ENCODE data around the gene GORASP2. TPM values are rescaled to one million over a fixed set of nuclear protein-coding genes. Genes with fewer than 3 reads are reported as not detected.

Gene GORASP2
- total RNA-seq, 1 donor from 2014 or later, result 78.1 TPM

- Histone ChIP-seq H3K27me3 (ENCODE audit: control insufficient read depth, insufficient read depth, low read length) (no peaks in the 10 kb centered on the region), H3K4me3 (ENCODE audit: low read depth, low read length) (no peak overlapping the region), H3K36me3 (ENCODE audit: control insufficient read depth, insufficient read depth, low read length) (no peaks in the 10 kb centered on the region)
- no peak for DNase-seq (ENCODE audit: low read depth)
- TF ChIP-seq CTCF (IDR thresholded peaks at IDR 0.05; ENCODE audit: insufficient read depth, low read length, poor library complexity, severe bottlenecking), result no peak
Observed at GRCh38 chr2:170985407-170985806, 56.4 kb downstream of the GORASP2 start.

- TF ChIP-seq CTCF (IDR thresholded peaks at IDR 0.05; ENCODE audit: insufficient read depth, low read length, poor library complexity, severe bottlenecking), result no peak
- Histone ChIP-seq H3K36me3 (ENCODE audit: control insufficient read depth, insufficient read depth, low read length) (no peaks in the 10 kb centered on the region), H3K27me3 (ENCODE audit: control insufficient read depth, insufficient read depth, low read length) (no peaks in the 10 kb centered on the region), H3K4me3 (ENCODE audit: low read depth, low read length) (no peak overlapping the region)
- no peak for DNase-seq (ENCODE audit: low read depth)
Observed at GRCh38 chr2:170986566-170987258, 57.7 kb downstream of the GORASP2 start.

- peak; percentile 4 for TF ChIP-seq CTCF (IDR thresholded peaks at IDR 0.05; ENCODE audit: insufficient read depth, low read length, poor library complexity, severe bottlenecking)
- DNase-seq (ENCODE audit: low read depth), result no peak
- Histone ChIP-seq H3K4me3 (ENCODE audit: low read depth, low read length) (no peak overlapping the region), H3K27me3 (ENCODE audit: control insufficient read depth, insufficient read depth, low read length) (no peaks in the 10 kb centered on the region), H3K36me3 (ENCODE audit: control insufficient read depth, insufficient read depth, low read length) (no peaks in the 10 kb centered on the region)
Observed at GRCh38 chr2:170991398-170992182, 62.5 kb downstream of the GORASP2 start.

- TF ChIP-seq CTCF (IDR thresholded peaks at IDR 0.05; ENCODE audit: insufficient read depth, low read length, poor library complexity, severe bottlenecking), result no peak
- no peak for DNase-seq (ENCODE audit: low read depth)
- Histone ChIP-seq H3K4me3 (ENCODE audit: low read depth, low read length) (no peak overlapping the region), H3K27me3 (ENCODE audit: control insufficient read depth, insufficient read depth, low read length) (no peaks in the 10 kb centered on the region), H3K36me3 (ENCODE audit: control insufficient read depth, insufficient read depth, low read length) (no peaks in the 10 kb centered on the region)
Observed at GRCh38 chr2:170996316-170996715, 67.3 kb downstream of the GORASP2 start.

- TF ChIP-seq CTCF (IDR thresholded peaks at IDR 0.05; ENCODE audit: insufficient read depth, low read length, poor library complexity, severe bottlenecking), result no peak
- no peak overlapping the region for H3K4me3 ChIP-seq (ENCODE audit: low read depth, low read length)
- H3K36me3 ChIP-seq (ENCODE audit: control insufficient read depth, insufficient read depth, low read length), result no peaks in the 10 kb centered on the region
- DNase-seq (ENCODE audit: low read depth), result no peak
- no peaks in the 10 kb centered on the region for H3K27me3 ChIP-seq (ENCODE audit: control insufficient read depth, insufficient read depth, low read length)
Observed at GRCh38 chr2:170997893-170998597, 69.0 kb downstream of the GORASP2 start.
